Stimulated activated CD8-positive, alpha-beta memory T cell treated with anti-CD3 and anti-CD28 coated beads, Interleukin-4, amount 100 ng/mL, for 1 hour (primary cell): ENCODE results near the gene PRELID3B.

Experiments
- DNase-seq, 2 donors: peaks; one replicate each; pipeline ENCODE4 v3.0.0-alpha.2; 2020; ENCODE audit warnings: low read depth in 2 of 2, low spot score in 1 of 2

The PRELID3B gene

GRCh38 chr20:59042151-59042795 is at the start of gene PRELID3B:
TSS of gene PRELID3B (minus strand) at chr20:59042786. CDS start at chr20:59042730, 56 bp downstream.
- no peak for DNase-seq

GRCh38 chr20:59087829-59088433 is 45.3 kb upstream of the PRELID3B start:
- peak; percentile 80 to 89 for DNase-seq

GRCh38 chr20:59086923-59087322 is 44.3 kb upstream of the PRELID3B start:
- DNase-seq = no peak

- DNase-seq = no peak
Observed at GRCh38 chr20:59084041-59084850, 41.7 kb upstream of the PRELID3B start.

GRCh38 chr20:59082981-59083380 is 40.4 kb upstream of the PRELID3B start:
- DNase-seq = no peak

- no peak for DNase-seq
Observed at GRCh38 chr20:59082077-59082740, 39.6 kb upstream of the PRELID3B start.

GRCh38 chr20:59081036-59081435 is 38.5 kb upstream of the PRELID3B start:
- no peak for DNase-seq

- DNase-seq = no peak
Observed at GRCh38 chr20:59078231-59078630, 35.6 kb upstream of the PRELID3B start.

- DNase-seq = no peak
Observed at GRCh38 chr20:59077705-59078104, 35.1 kb upstream of the PRELID3B start.

GRCh38 chr20:59075934-59076508 is 33.4 kb upstream of the PRELID3B start:
- DNase-seq = no peak

- DNase-seq = no peak
Observed at GRCh38 chr20:59074456-59074855, 31.9 kb upstream of the PRELID3B start.

GRCh38 chr20:59073582-59073981 is 31.0 kb upstream of the PRELID3B start:
- DNase-seq = no peak

- no peak for DNase-seq
Observed at GRCh38 chr20:59071216-59071615, 28.6 kb upstream of the PRELID3B start.

- DNase-seq = no peak
Observed at GRCh38 chr20:59069026-59069425, 26.4 kb upstream of the PRELID3B start.

GRCh38 chr20:59068534-59068933 is 25.9 kb upstream of the PRELID3B start:
- no peak for DNase-seq

- no peak for DNase-seq
Observed at GRCh38 chr20:59064214-59064722, 21.7 kb upstream of the PRELID3B start.

GRCh38 chr20:59063358-59064213 is 21.0 kb upstream of the PRELID3B start:
- DNase-seq = no peak

GRCh38 chr20:59062081-59062480 is 19.5 kb upstream of the PRELID3B start:
- no peak for DNase-seq

- DNase-seq = no peak
Observed at GRCh38 chr20:59055302-59055701, 12.7 kb upstream of the PRELID3B start.

- DNase-seq = no peak
Observed at GRCh38 chr20:59051666-59052185, 9.1 kb upstream of the PRELID3B start.
